ENCODE results near the gene GLYR1. TPM values are rescaled to one million over a fixed set of nuclear protein-coding genes. Genes with fewer than 3 reads are reported as not detected.
A peak's percentile ranks its signal among the peaks of the same experiment; 100 is the strongest.

Gene GLYR1
- total and polyA plus RNA-seq, 9 of the 15 experiments (the other 6 are each of a cell fraction or from before 2014, with no cell fraction given), result 6.7 to 99.2 (median 60.2) TPM

DNA sequence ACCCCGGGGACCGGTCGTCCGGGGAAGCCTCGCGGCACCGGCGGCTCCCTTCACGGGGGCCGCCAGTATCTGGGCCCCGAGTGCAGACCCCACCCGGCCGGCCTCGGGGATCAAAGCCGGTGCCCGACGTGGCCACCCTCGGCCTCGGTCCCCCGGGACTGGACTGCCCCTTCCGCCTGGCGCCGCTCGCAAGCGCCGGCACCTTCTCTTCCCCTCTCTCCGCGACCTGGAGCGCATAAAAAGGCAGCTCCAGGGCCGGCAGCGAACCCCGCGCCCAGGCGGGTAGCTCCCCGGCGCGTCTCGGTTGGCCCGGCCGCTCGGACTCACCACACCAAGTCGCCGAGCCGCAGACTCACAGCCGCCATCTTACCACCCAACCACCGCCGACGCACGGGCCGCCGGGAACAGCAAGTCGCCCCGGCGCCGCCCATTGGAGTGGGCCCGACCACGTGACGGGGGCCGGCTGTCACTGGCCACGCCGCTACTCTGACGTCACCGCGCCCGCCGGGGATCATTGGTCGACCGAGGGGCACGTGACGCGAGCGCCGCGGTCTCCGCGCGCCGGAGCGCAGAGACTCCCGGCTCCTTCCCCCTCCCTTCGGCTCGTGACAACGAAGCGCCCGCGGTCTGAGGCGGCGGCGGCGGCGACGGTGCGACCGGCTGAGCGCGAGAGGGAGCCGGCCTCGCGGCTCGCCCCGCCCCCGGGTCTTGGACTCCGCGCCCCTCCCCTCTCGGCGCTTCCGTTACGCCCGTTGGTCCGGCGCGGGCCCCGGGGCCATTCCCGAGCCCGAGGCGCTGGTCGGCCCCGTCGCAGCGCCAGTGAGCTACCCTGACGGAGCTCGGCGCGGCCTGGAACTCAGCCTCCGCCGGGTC lies at the start of gene GLYR1, which contains the start of gene UBN1 (continued):
- TF ChIP-seq, protein P1, sequence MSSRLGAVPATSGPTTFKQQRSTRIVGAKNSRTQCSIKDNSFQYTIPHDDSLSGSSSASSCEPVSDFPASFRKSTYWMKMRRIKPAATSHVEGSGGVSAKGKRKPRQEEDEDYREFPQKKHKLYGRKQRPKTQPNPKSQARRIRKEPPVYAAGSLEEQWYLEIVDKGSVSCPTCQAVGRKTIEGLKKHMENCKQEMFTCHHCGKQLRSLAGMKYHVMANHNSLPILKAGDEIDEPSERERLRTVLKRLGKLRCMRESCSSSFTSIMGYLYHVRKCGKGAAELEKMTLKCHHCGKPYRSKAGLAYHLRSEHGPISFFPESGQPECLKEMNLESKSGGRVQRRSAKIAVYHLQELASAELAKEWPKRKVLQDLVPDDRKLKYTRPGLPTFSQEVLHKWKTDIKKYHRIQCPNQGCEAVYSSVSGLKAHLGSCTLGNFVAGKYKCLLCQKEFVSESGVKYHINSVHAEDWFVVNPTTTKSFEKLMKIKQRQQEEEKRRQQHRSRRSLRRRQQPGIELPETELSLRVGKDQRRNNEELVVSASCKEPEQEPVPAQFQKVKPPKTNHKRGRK (tag; IDR thresholded peaks at IDR 0.05), result no peak
- TF ChIP-seq HCFC1 (IDR thresholded peaks at IDR 0.05; ENCODE audit: low read depth, low read length) (peak; percentile 70), ELK3 (CRISPR knock-in tag; IDR thresholded peaks at IDR 0.05) (no peak), TRIM24 (IDR thresholded peaks at IDR 0.05) (no peak), ZNF224 (CRISPR knock-in tag; IDR thresholded peaks at IDR 0.05) (no peak), MTA1 (IDR thresholded peaks at IDR 0.05; ENCODE audit: borderline replicate concordance) (peak; percentile 89), IRF1 (CRISPR knock-in tag; IDR thresholded peaks at IDR 0.05; ENCODE audit: borderline replicate concordance) (no peak), STAT5A (IDR thresholded peaks at IDR 0.05; ENCODE audit: borderline replicate concordance, low read length) (no peak), ZC3H8 (IDR thresholded peaks at IDR 0.05) (no peak), FOXM1 (IDR thresholded peaks at IDR 0.05; ENCODE audit: low read depth) (no peak), FOXM1 (CRISPR knock-in tag; IDR thresholded peaks at IDR 0.05; ENCODE audit: low read depth) (no peak), ZNF354B (CRISPR knock-in tag; IDR thresholded peaks at IDR 0.05) (no peak), DNMT1 (IDR thresholded peaks at IDR 0.05) (no peak), RAD51 (IDR thresholded peaks at IDR 0.05; ENCODE audit: borderline replicate concordance, low read depth) (peak; percentile 99), ETV6 (IDR thresholded peaks at IDR 0.05; ENCODE audit: borderline replicate concordance in 1 of 2, low read depth in 2 of 2, low read length in 1 of 2) (no peak), ETV6 (CRISPR knock-in tag; IDR thresholded peaks at IDR 0.05; ENCODE audit: borderline replicate concordance) (no peak), KDM1A (IDR thresholded peaks at IDR 0.05) (no peak), ZKSCAN3 (CRISPR knock-in tag; IDR thresholded peaks at IDR 0.05) (no peak), XRCC3 (IDR thresholded peaks at IDR 0.05) (no peak), KHSRP (IDR thresholded peaks at IDR 0.05) (no peak; the same call in 1 of the 2 replicates), HNRNPH1 (optimal IDR thresholded peaks at IDR 0.05; ENCODE audit: low read depth, low read length) (no peak), SRSF1 (IDR thresholded peaks at IDR 0.05; ENCODE audit: low read depth, low read length) (no peak), EWSR1 (IDR thresholded peaks at IDR 0.05; ENCODE audit: borderline replicate concordance, low read depth, partially characterized antibody) (no peak), ZNF174 (CRISPR knock-in tag; IDR thresholded peaks at IDR 0.05) (no peak), STAT5B (CRISPR knock-in tag; IDR thresholded peaks at IDR 0.05) (no peak), PTTG1 (tag; IDR thresholded peaks at IDR 0.05; ENCODE audit: low read depth) (no peak), ZNF764 (CRISPR knock-in tag; IDR thresholded peaks at IDR 0.05; ENCODE audit: low read depth) (no peak)

Measured in K562 (cell line).